ENCODE results near the gene SPTAN1. TPM values are rescaled to one million over a fixed set of nuclear protein-coding genes. Genes with fewer than 3 reads are reported as not detected.

SPTAN1 gene
- total RNA-seq, 1 donor from 2014 or later, result 687 TPM

DNA sequence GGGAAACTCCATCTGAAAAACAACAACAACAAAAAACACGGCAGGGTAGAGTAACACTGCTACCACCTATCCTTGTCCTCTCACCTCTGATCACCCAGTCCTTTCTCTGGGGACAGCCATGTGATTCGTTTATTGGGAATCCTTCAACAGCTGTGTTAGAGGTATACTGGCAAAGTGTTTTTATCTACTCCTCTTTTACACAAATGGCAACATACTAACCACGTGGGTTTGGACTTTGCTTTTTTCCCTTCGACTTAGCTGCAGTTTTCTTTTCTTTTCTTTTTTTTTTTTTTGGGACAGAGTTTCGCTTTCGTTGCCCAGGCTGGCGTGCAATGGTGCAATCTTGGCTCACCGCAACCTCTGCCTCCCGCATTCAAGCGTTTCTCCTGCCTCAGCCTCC, 125.4 kb downstream of the SPTAN1 start:
- Histone ChIP-seq H3K27me3 (no peaks in the 10 kb centered on the region), H3K27ac (no peak overlapping the region), H3K4me1 (no peaks in the 10 kb centered on the region), H3K36me3 (no peaks in the 10 kb centered on the region), H3K4me3 (no peak overlapping the region), H3K9me3 (no peaks in the 10 kb centered on the region)
- intact Hi-C loops (cut with DNase I), result no loop called here
- no peak for DNase-seq (ENCODE audit: low spot score in 2 of 2)
- TF ChIP-seq, protein P1, sequence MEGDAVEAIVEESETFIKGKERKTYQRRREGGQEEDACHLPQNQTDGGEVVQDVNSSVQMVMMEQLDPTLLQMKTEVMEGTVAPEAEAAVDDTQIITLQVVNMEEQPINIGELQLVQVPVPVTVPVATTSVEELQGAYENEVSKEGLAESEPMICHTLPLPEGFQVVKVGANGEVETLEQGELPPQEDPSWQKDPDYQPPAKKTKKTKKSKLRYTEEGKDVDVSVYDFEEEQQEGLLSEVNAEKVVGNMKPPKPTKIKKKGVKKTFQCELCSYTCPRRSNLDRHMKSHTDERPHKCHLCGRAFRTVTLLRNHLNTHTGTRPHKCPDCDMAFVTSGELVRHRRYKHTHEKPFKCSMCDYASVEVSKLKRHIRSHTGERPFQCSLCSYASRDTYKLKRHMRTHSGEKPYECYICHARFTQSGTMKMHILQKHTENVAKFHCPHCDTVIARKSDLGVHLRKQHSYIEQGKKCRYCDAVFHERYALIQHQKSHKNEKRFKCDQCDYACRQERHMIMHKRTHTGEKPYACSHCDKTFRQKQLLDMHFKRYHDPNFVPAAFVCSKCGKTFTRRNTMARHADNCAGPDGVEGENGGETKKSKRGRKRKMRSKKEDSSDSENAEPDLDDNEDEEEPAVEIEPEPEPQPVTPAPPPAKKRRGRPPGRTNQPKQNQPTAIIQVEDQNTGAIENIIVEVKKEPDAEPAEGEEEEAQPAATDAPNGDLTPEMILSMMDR (IDR thresholded peaks at IDR 0.05), result no peak

Other genes with a start within 250 kb of the SPTAN1 start
- 10.2 TPM for gene TRUB2, start 230.1 kb upstream of the SPTAN1 start, total RNA-seq
- 11.4 TPM for gene COQ4, start 229.7 kb upstream of the SPTAN1 start, total RNA-seq
- gene SLC27A4, start 212.1 kb upstream of the SPTAN1 start, total RNA-seq, result 16.6 TPM
- gene URM1, start 181.2 kb upstream of the SPTAN1 start, total RNA-seq, result 37.5 TPM
- 70.5 TPM for gene CERCAM, start 131.7 kb upstream of the SPTAN1 start, total RNA-seq
- gene ODF2, start 96.6 kb upstream of the SPTAN1 start, total RNA-seq, result 26.9 TPM
- gene GLE1, start 47.9 kb upstream of the SPTAN1 start, total RNA-seq, result 6.3 TPM
- 49.9 TPM for gene DYNC2I2, start 104.3 kb downstream of the SPTAN1 start, total RNA-seq
- gene SET, start 136.6 kb downstream of the SPTAN1 start, total RNA-seq, result 102 TPM
- gene PKN3, start 149.9 kb downstream of the SPTAN1 start, total RNA-seq, result 28.8 TPM
- gene ZDHHC12, start 171.5 kb downstream of the SPTAN1 start, total RNA-seq, result 49.6 TPM
- gene ZER1, start 219.3 kb downstream of the SPTAN1 start, total RNA-seq, result 55.5 TPM
- gene TBC1D13, start 234.7 kb downstream of the SPTAN1 start, total RNA-seq, result 19.8 TPM

Measured in ascending aorta (tissue), 2 donors.